Embryonic facial prominence (tissue), 1 donor: Measurements from ENCODE around the gene TSR2.
"Not testable (repeated sequence)": the region's sequence is repeated elsewhere in the genome, so short reads cannot be mapped to it uniquely, and the experiment has no call there.

Source experiments
- DNase-seq: peaks from one replicate; pipeline ENCODE4 v3.0.0-alpha.2; 2016; ENCODE audit errors: extremely low spot score

Gene TSR2

DNA sequence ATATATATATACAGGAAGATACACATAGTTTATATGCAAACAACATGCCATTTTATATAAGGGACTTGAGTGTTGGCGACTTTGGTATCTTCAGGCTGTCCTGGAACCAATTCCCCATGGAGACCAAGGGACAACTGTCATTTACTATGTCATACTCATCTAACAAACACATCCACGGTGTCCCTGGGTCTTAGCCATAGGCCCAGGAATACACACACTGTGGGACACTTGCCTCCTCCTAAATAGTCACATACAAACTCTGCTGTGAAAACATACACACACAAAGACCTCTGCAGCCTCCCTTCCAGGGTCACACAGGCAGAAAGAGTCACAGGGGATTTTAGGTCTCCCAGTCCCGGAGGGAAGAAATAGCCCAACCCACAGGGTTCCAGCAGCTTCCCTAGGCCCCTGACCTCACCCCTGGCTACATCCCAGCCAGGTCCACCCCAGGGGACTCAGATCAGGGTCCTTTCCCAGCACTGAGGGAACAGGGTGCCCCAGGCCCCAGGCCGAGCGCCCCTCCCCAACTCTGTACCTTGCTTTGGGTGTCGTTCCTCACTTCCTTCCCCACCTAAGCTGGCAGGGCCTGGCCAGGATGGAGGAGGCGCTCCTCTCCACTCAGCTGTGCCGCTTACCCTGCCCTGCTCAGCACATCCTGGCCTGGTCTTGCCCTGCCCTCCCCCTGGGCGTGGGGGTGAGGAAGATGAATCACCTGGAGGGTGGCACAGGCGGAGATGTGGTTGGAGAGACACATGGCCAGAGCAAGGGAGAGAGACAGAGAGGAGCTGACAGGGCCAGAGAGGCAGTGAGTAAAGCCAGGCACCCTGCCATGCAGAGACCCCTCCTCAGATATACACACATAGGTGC, 34.0 kb downstream of the TSR2 start:
- DNase-seq = no peak

GRCh38 chrX:54479136-54480111, 39.2 kb downstream of the TSR2 start:
- no peak for DNase-seq

- DNase-seq = no peak
Observed at GRCh38 chrX:54482839-54483593, 42.8 kb downstream of the TSR2 start.

GRCh38 chrX:54483946-54484345, 43.7 kb downstream of the TSR2 start:
- no peak for DNase-seq

DNA sequence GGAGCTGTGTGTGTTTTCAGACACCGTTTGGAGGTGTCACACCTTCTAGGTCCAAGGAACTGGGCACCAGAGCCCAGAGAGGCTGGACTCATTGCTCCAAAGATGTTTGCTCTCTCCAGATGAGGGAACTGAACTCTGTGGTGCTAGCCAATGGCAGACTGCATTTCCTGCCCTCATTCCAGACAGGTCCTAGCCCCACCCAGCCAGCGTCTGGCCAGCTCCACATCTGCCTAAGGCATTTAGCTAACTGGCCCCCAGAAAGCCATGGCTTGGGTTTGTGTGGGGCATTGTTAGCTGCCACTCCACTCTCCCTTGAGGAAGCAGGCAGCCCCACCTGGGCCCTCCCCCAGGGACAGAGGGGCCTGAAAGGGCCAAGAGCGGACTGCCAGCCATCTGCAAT, 44.5 kb downstream of the TSR2 start:
- DNase-seq = no peak

DNA sequence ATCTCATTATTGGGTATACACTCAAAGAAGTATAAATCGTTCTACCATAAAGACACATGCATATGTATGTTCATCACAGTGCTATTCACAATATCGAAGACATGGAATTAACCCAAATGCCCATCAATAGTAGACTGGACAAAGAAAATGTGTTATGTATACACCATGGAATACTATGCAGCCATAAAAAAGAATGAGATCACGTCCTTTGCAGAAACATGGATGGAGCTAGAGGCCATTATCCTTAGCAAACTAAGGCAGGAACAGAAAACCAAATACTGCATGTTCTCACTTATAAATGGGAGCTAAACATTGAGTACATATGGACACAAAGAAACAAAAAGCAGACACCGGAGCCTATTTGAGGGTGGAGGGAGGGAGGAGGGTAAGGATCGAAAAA, 49.6 kb downstream of the TSR2 start:
- not testable (repeated sequence) for DNase-seq

DNA sequence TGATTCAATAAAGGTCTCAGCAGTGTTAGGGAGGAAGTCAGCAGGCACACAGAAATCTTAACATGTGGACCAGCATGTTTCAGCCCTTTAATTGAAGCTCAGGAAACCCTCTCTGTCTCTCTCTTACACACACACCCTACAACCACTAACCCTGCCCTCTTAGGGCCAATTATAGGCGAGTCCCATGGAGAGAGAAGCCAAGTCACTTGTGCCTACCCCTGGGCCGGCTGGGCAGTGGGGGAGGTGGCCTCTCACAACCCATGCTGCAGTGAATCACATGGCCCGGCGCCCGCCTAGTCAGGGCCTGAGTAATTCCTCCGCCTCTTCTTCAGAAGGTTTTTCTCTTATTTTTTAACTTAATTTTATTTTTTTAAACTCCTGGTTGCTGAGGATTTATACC, 52.1 kb downstream of the TSR2 start:
- no peak for DNase-seq

GRCh38 chrX:54494166-54494988, 54.2 kb downstream of the TSR2 start:
- no peak for DNase-seq
